Mesothelial cell of epicardium (in vitro differentiated cells): Measurements from ENCODE around the gene PIP4K2B. TPM values are rescaled to one million over a fixed set of nuclear protein-coding genes. Genes with fewer than 3 reads are reported as not detected.

Experiments used
- DNase-seq, 2 experiments: peaks; one replicate each; pipeline ENCODE4 v3.0.0; 2021; ENCODE audit warnings: low spot score in 2 of 2; ENCODE audit not compliant: unreplicated experiment in 2 of 2
- H3K27ac Mint-ChIP-seq: 2 replicates; pipeline ENCODE4 v1.8.0; 2021; ENCODE audit warnings: mixed read lengths
- H3K27me3 Mint-ChIP-seq: 2 replicates; pipeline ENCODE4 v1.8.0; 2021; ENCODE audit warnings: low read depth, mixed read lengths
- H3K36me3 Mint-ChIP-seq: 2 replicates; pipeline ENCODE4 v1.8.0; 2021; ENCODE audit warnings: mixed read lengths
- H3K4me1 Mint-ChIP-seq: 2 replicates; pipeline ENCODE4 v1.8.0; 2021; ENCODE audit warnings: mixed read lengths
- H3K4me3 Mint-ChIP-seq: 2 replicates; pipeline ENCODE4 v1.8.0; 2021; ENCODE audit warnings: mild to moderate bottlenecking, moderate library complexity, mixed read lengths
- H3K9me3 Mint-ChIP-seq: 2 replicates; pipeline ENCODE4 v1.8.0; 2021; ENCODE audit warnings: mixed read lengths
- CTCF ChIP-seq: fragments of 200-600 bp; sonication (generic); IDR thresholded peaks from one replicate; pipeline ENCODE4 v1.5.0; 2021; ENCODE audit warnings: antibody characterized with exemption; ENCODE audit not compliant: unreplicated experiment
- total RNA-seq: library from RNA; stranded (reverse); gene quantifications from 3 replicates; pipeline ENCODE4 v1.2.1, GENCODE V29; 2021

Gene PIP4K2B
- total RNA-seq = 73.5 to 81.1 TPM (median 76.0 TPM) in 3 replicates

- Mint-ChIP-seq H3K9me3 (peaks cover 5% of the 10 kb centered on the region), H3K36me3 (peaks cover 33% of the 10 kb centered on the region), H3K27ac (peak within 1 kb of the TSS; percentile 98), H3K27me3 (no peaks in the 10 kb centered on the region), H3K4me1 (peaks cover 31% of the 10 kb centered on the region), H3K4me3 (peak within 1 kb of the TSS; percentile 98)
- DNase-seq = peak; percentile 85 to 92
- TF ChIP-seq CTCF = no peak
These were observed at the start of gene PIP4K2B for GRCh38 chr17:38799501-38800236. TSS of gene PIP4K2B (minus strand) at chr17:38799556. CDS start at chr17:38799424, 132 bp downstream.

DNA sequence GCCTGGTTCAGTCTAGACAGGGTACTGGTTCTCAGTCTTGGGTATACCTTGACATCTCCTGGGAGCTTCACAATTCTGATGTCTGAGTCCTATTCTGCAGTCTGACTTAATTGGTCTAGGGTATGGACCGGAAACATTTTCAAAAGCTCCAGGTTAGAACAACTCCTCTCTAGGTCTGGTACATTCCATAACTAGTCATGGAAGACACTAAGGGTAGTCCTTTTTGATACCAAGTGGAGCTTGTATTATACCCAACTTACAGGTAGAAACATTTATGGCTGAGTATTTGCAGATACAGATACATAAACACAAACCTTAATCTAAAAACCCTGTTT, 49.2 kb upstream of the PIP4K2B start:
- no peak for TF ChIP-seq CTCF
- Mint-ChIP-seq H3K4me3 (no peak overlapping the region), H3K4me1 (peaks cover 34% of the 10 kb centered on the region), H3K27me3 (no peaks in the 10 kb centered on the region), H3K9me3 (no peaks in the 10 kb centered on the region), H3K27ac (no peak overlapping the region), H3K36me3 (peaks cover 40% of the 10 kb centered on the region)
- DNase-seq = no peak

DNA sequence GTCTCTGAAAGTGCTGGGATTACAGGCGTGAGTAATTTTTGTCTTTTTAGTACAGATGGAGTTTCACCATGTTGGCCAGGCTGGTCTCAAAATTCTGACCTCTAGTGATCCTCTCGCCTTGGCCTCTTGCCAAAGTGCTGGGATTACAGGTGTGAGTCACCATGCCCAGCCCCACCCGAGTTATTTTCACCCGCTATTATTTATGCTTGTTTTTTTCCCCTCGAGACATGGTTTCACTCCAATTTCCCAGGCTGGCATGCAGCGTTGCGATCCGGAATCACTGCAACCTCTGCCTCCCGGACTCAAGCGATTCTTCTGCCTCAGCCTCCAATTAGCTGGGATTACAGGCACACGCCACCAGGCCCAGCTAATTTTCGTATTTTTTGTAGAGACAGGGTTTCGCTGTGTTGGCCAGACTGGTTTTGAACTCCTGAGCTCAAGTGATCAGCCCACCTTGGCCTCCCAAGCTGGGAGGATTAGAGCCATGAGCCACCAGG, 45.0 kb upstream of the PIP4K2B start:
- TF ChIP-seq CTCF = no peak
- Mint-ChIP-seq H3K9me3 (no peaks in the 10 kb centered on the region), H3K36me3 (peaks cover 15% of the 10 kb centered on the region), H3K4me1 (peaks cover 4% of the 10 kb centered on the region), H3K4me3 (no peak overlapping the region), H3K27ac (peak overlapping the region; percentile 72), H3K27me3 (no peaks in the 10 kb centered on the region)
- no peak for DNase-seq

DNA sequence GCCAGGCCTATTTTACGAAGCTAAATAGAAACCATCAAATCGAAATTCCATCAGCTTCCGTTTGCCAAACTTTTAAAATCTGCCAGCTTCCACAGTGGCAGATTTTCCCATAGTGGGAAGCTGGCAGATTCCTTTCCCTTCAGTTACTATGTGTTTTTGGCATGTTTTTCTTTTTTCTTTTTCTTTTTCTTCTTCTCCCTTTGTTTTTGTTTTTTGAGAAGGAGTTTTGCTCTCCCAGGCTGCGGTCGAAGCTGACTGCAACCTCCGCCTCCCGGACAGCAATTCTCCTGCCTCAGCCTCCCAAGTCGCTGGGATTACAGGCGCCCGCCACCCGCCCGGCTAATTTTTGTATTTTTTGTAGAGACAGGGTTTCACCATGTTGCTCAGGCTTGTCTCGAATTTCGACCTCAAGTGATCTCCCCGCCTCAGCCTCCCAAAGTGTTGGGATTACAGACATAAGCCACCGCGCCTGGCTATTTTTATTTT, 26.4 kb upstream of the PIP4K2B start:
- peak overlapping the region; percentile 92 for H3K4me3 Mint-ChIP-seq
- no peak for DNase-seq
- H3K27me3 Mint-ChIP-seq = peaks cover 9% of the 10 kb centered on the region

More for the DNA sequence above, 26.4 kb upstream of the PIP4K2B start:
- Mint-ChIP-seq H3K9me3 (no peaks in the 10 kb centered on the region), H3K4me1 (peaks cover 19% of the 10 kb centered on the region), H3K36me3 (peaks cover 3% of the 10 kb centered on the region), H3K27ac (peak overlapping the region; percentile 100)
- TF ChIP-seq CTCF = no peak
